K562 (cell line): ENCODE results near the gene HNRNPK. TPM values are rescaled to one million over a fixed set of nuclear protein-coding genes. Genes with fewer than 3 reads are reported as not detected.

Experiments used
- ATF1 ChIP-seq, 2 experiments: fragments of 450-650 bp in 1 of 2; IDR thresholded peaks; 2 replicates each; pipeline ENCODE4 v1.6.1; 2016; ENCODE audit warnings: missing compliant biosample characterization in 1 of 2, missing genetic modification characterization in 1 of 2
- DACH1 ChIP-seq: fragments of 450-650 bp; IDR thresholded peaks from 2 replicates; pipeline ENCODE4 v1.6.1; 2018; ENCODE audit not compliant: partially characterized antibody
- FOXJ3 ChIP-seq: sonication (generic); formaldehyde crosslinking; IDR thresholded peaks from 2 replicates; pipeline ENCODE4 v1.4.0; 2020; ENCODE audit warnings: mild to moderate bottlenecking, missing genetic modification reagents
- GABPA ChIP-seq: fragments of 200-800 bp; sonication (Bioruptor generic); conservative IDR thresholded peaks from 2 replicates; pipeline ENCODE4 v1.6.1; 2016; ENCODE audit warnings: low read depth, missing genetic modification characterization, missing compliant biosample characterization
- HNRNPL ChIP-seq: fragments of 200-400 bp; formaldehyde crosslinking; IDR thresholded peaks from 2 replicates; pipeline ENCODE4 v1.6.1; 2017; ENCODE audit warnings: low read depth, mild to moderate bottlenecking, low read length
- MAFF ChIP-seq: IDR thresholded peaks from 2 replicates; pipeline ENCODE4 v1.6.1; 2012; ENCODE audit warnings: low read length, improper control_type of control experiment
- MCM3 ChIP-seq: fragments of 450-650 bp; IDR thresholded peaks from 2 replicates; pipeline ENCODE4 v1.6.1; 2016
- MTA1 ChIP-seq: fragments of 450-650 bp; IDR thresholded peaks from 2 replicates; pipeline ENCODE4 v1.6.1; 2017; ENCODE audit warnings: borderline replicate concordance
- MYBL2 ChIP-seq, 2 experiments: fragments of 450-650 bp in 1 of 2; sonication (generic) in 1 of 2; formaldehyde crosslinking in 1 of 2; IDR thresholded peaks; 2 replicates each; pipeline versions ENCODE4 v1.6.1 to v1.8.1; 2017 to 2022; ENCODE audit warnings: borderline replicate concordance in 1 of 2, inconsistent platforms in 1 of 2, low read depth in 1 of 2, mild to moderate bottlenecking in 1 of 2, missing genetic modification reagents in 1 of 2, moderate library complexity in 1 of 2
- NCOR1 ChIP-seq: fragments of 450-650 bp; IDR thresholded peaks from 2 replicates; pipeline ENCODE4 v1.6.1; 2016; ENCODE audit warnings: mild to moderate bottlenecking, moderate library complexity
- PHF20 ChIP-seq: fragments of 450-650 bp; IDR thresholded peaks from 2 replicates; pipeline ENCODE4 v1.6.1; 2018; ENCODE audit not compliant: partially characterized antibody
- PHF21A ChIP-seq: fragments of 450-650 bp; IDR thresholded peaks from 2 replicates; pipeline ENCODE4 v1.6.1; 2017; ENCODE audit warnings: low read depth, borderline replicate concordance
- RBM15 ChIP-seq: fragments of 200-400 bp; formaldehyde crosslinking; IDR thresholded peaks from 2 replicates; pipeline ENCODE4 v1.6.1; 2018; ENCODE audit warnings: mild to moderate bottlenecking, low read length, moderate library complexity; ENCODE audit not compliant: insufficient read depth
- SOX6 ChIP-seq: fragments of 450-650 bp; IDR thresholded peaks from 2 replicates; pipeline ENCODE4 v1.6.1; 2014; ENCODE audit warnings: mild to moderate bottlenecking
- STAT5A ChIP-seq: IDR thresholded peaks from 2 replicates; pipeline ENCODE4 v1.6.1; 2012; ENCODE audit warnings: low read length, inconsistent platforms, borderline replicate concordance
- TCF7L2 ChIP-seq: fragments of 150-350 bp; IDR thresholded peaks from 2 replicates; pipeline ENCODE4 v1.6.1; 2016; ENCODE audit warnings: low read depth, mild to moderate bottlenecking, low read length, moderate library complexity
- ZBTB7A ChIP-seq: IDR thresholded peaks from 2 replicates; pipeline ENCODE4 v1.6.1; 2011; ENCODE audit warnings: low read depth, mild to moderate bottlenecking, low read length, moderate library complexity, borderline replicate concordance; ENCODE audit not compliant: control insufficient read depth
- ZNF140 ChIP-seq: fragments of 250-450 bp; sonication (Bioruptor Pico); IDR thresholded peaks from 2 replicates; pipeline ENCODE4 v1.8.0; 2021; ENCODE audit warnings: moderate library complexity, mild to moderate bottlenecking, inconsistent platforms
- ZNF347 ChIP-seq: fragments of 450-650 bp; formaldehyde crosslinking; IDR thresholded peaks from 2 replicates; pipeline ENCODE4 v1.4.0; 2020; ENCODE audit warnings: low read depth, mild to moderate bottlenecking, moderate library complexity
- ZNF589 ChIP-seq: fragments of 200-800 bp; sonication (Bioruptor generic); IDR thresholded peaks from 2 replicates; pipeline ENCODE4 v1.6.1; 2016; ENCODE audit warnings: low read depth, missing genetic modification characterization, missing compliant biosample characterization
- polyA plus RNA-seq, 8 experiments: library from polyadenylated mRNA; depleted of rRNA in 4 of 8; stranded (reverse) in 5 of 8; unstranded in 3 of 8; fragments of >200 nt; fragmentation: Nextera tagmentation in 2 of 8; fragmentation: Illumina TruSeq in 1 of 8; extraction: Ambion mirVana in 2 of 8; extraction: Trizol in 1 of 8; gene quantifications; 2 replicates each; pipeline versions ENCODE4 v1.2.1 to v1.2.3, GENCODE V29; 2011 to 2014; ENCODE audit warnings: inconsistent platforms in 1 of 8, missing spikeins in 1 of 8
- total RNA-seq, 7 experiments: library from RNA; depleted of rRNA in 6 of 7; stranded (reverse); fragments of >200 nt in 6 of 7; fragmentation: Illumina TruSeq in 2 of 7; extraction: Trizol in 2 of 7; gene quantifications; 2 replicates each; pipeline versions ENCODE4 v1.2.1 to v1.2.3, GENCODE V29; 2011 to 2021; ENCODE audit warnings: low replicate concordance in 1 of 7
- TF ChIP-seq, protein P1 (sequence below): fragments of 450-650 bp; IDR thresholded peaks from 2 replicates; pipeline ENCODE4 v1.7.0; 2016; ENCODE audit warnings: borderline replicate concordance
- TF ChIP-seq, protein P2 (sequence below), 2 experiments: fragments of 450-650 bp; IDR thresholded peaks; 2 replicates each; pipeline ENCODE4 v1.6.1; 2018; ENCODE audit warnings: mild to moderate bottlenecking in 2 of 2, low read depth in 1 of 2; ENCODE audit not compliant: partially characterized antibody in 2 of 2

HNRNPK gene
- total and polyA plus RNA-seq, 9 of the 15 experiments (the other 6 are each of a cell fraction or from before 2014, with no cell fraction given): 224 to 883 (median 618) TPM

DNA sequence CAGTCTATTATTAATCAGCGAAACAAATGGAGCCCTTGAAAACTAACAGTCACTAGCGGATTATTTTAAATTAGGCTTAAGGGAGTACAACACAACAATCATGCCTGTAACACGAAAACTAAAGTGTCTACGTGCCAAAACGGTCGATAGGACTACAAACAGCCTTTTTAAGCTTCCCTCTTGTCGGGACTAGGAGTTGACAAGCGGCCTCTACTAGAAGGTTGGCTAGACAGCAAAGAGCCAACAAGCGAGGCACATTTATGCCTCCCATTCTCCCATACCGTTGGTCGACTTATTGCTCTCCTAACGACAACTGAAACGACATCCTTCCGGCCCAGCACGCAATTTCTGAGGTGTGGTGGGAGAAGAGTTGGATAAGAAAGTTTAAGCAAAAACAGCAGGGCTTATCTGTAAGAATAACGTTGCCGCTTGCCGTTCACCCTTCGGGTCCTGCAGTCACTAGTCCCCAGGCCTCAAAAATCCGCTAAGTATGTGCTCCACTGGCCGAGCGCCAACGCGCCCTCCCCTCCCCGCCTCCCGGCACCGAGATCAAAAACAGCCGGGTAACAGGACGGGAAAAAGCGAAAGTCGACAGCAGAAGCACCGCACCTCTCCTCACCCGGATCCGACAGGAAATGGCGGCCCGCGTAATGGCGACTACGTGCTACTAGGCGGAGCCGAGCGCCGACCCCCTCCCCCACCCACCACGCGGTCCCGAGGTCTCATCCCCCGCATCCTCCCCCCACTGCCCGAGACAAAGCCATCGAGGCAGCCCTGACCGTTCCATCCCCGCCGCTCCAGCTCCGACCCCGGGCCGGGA is 813 bp downstream of the HNRNPK start (continued):
- TF ChIP-seq, protein P1, sequence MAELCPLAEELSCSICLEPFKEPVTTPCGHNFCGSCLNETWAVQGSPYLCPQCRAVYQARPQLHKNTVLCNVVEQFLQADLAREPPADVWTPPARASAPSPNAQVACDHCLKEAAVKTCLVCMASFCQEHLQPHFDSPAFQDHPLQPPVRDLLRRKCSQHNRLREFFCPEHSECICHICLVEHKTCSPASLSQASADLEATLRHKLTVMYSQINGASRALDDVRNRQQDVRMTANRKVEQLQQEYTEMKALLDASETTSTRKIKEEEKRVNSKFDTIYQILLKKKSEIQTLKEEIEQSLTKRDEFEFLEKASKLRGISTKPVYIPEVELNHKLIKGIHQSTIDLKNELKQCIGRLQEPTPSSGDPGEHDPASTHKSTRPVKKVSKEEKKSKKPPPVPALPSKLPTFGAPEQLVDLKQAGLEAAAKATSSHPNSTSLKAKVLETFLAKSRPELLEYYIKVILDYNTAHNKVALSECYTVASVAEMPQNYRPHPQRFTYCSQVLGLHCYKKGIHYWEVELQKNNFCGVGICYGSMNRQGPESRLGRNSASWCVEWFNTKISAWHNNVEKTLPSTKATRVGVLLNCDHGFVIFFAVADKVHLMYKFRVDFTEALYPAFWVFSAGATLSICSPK: no peak
- no peak for TF ChIP-seq MTA1
- no peak for TF ChIP-seq SOX6
- TF ChIP-seq HNRNPL: no peak
- TF ChIP-seq PHF21A: no peak
- 0 out of 2 replicates have a peak, but pooled peaks have one; percentile 24 for TF ChIP-seq ZBTB7A
- peak; percentile 11; the same call in 1 of the 2 replicates for TF ChIP-seq NCOR1
- TF ChIP-seq RBM15: no peak
- no peak for TF ChIP-seq GABPA (tag)
- TF ChIP-seq TCF7L2: no peak
- no peak for TF ChIP-seq PHF20
- TF ChIP-seq FOXJ3 (CRISPR knock-in tag): no peak
- no peak for TF ChIP-seq MCM3
- TF ChIP-seq DACH1: no peak
- no peak for TF ChIP-seq STAT5A
- no peak for TF ChIP-seq ZNF140 (CRISPR knock-in tag)
- no peak for TF ChIP-seq MYBL2 (IDR thresholded peaks at IDR 0.05; ENCODE audit: low read depth)
- TF ChIP-seq MYBL2 (CRISPR knock-in tag; IDR thresholded peaks at IDR 0.05; ENCODE audit: borderline replicate concordance): no peak
- no peak for TF ChIP-seq ATF1 (CRISPR knock-in tag; IDR thresholded peaks at IDR 0.05)
- TF ChIP-seq ATF1 (tag; IDR thresholded peaks at IDR 0.05): no peak
- no peak for TF ChIP-seq ZNF347 (CRISPR knock-in tag)
- TF ChIP-seq, protein P2, sequence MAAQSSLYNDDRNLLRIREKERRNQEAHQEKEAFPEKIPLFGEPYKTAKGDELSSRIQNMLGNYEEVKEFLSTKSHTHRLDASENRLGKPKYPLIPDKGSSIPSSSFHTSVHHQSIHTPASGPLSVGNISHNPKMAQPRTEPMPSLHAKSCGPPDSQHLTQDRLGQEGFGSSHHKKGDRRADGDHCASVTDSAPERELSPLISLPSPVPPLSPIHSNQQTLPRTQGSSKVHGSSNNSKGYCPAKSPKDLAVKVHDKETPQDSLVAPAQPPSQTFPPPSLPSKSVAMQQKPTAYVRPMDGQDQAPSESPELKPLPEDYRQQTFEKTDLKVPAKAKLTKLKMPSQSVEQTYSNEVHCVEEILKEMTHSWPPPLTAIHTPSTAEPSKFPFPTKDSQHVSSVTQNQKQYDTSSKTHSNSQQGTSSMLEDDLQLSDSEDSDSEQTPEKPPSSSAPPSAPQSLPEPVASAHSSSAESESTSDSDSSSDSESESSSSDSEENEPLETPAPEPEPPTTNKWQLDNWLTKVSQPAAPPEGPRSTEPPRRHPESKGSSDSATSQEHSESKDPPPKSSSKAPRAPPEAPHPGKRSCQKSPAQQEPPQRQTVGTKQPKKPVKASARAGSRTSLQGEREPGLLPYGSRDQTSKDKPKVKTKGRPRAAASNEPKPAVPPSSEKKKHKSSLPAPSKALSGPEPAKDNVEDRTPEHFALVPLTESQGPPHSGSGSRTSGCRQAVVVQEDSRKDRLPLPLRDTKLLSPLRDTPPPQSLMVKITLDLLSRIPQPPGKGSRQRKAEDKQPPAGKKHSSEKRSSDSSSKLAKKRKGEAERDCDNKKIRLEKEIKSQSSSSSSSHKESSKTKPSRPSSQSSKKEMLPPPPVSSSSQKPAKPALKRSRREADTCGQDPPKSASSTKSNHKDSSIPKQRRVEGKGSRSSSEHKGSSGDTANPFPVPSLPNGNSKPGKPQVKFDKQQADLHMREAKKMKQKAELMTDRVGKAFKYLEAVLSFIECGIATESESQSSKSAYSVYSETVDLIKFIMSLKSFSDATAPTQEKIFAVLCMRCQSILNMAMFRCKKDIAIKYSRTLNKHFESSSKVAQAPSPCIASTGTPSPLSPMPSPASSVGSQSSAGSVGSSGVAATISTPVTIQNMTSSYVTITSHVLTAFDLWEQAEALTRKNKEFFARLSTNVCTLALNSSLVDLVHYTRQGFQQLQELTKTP (IDR thresholded peaks at IDR 0.05; ENCODE audit: low read depth in 1 of 2, partially characterized antibody in 2 of 2): no peak
- TF ChIP-seq ZNF589 (CRISPR knock-in tag): no peak
- no peak for TF ChIP-seq MAFF
